B cell (primary cell): Measurements from ENCODE around the gene TRMT112. TPM values are rescaled to one million over a fixed set of nuclear protein-coding genes. Genes with fewer than 3 reads are reported as not detected.

ENCODE experiments used
- ATAC-seq: fragments of 200-7000 bp; cut with Tn5 transposase; one replicate; pipeline ENCODE4 v1.10.0; 2021; ENCODE audit warnings: low read depth, mild to moderate bottlenecking, moderate number of reproducible peaks, moderate library complexity
- CTCF ChIA-PET: fragments of 350-600 bp; sonication (Branson Sonifier 250); formaldehyde crosslinking; loops from one replicate; lab custom pipeline; 2021; ENCODE audit warnings: antibody characterized with exemption, inconsistent platforms; lab: Charles Lee
- POLR2A ChIA-PET: fragments of 350-600 bp; sonication (Branson Sonifier 250); formaldehyde crosslinking; loops from one replicate; lab custom pipeline; 2021; ENCODE audit warnings: antibody characterized with exemption; lab: Charles Lee
- DNase-seq: peaks from one replicate; pipeline ENCODE4 v3.0.0; 2013
- H2AFZ ChIP-seq: 2 replicates; pipeline ENCODE4 v1.6.1; 2012; ENCODE audit warnings: mild to moderate bottlenecking, low read depth, low read length; ENCODE audit not compliant: insufficient read depth, poor library complexity, severe bottlenecking
- H3K27ac ChIP-seq, 2 donors: 1 replicate in 1 of 2; 2 replicates in 1 of 2; pipeline ENCODE4 v1.5.1; 2012 to 2013; ENCODE audit warnings: low read length in 2 of 2, mild to moderate bottlenecking in 2 of 2, moderate library complexity in 1 of 2
- H3K27me3 ChIP-seq, 4 experiments: fragments of 200-600 bp in 1 of 4; sonication (generic) in 1 of 4; replicated peaks in 1 of 4; 1 replicate in 2 of 4; 2 replicates in 2 of 4; pipeline versions ENCODE4 v1.6.1 to v1.7.0; 2013 to 2016; ENCODE audit warnings: low read length in 3 of 4, mild to moderate bottlenecking in 2 of 4, mixed read lengths in 1 of 4, moderate library complexity in 1 of 4; ENCODE audit not compliant: insufficient read depth in 4 of 4, control insufficient read depth in 3 of 4; ENCODE audit errors: control extremely low read depth in 1 of 4
- H3K36me3 ChIP-seq, 2 experiments: replicated peaks in 1 of 2; 1 replicate in 1 of 2; 2 replicates in 1 of 2; pipeline versions ENCODE4 v1.6.1 to v1.7.1; 2013; ENCODE audit warnings: low read length in 1 of 2; ENCODE audit not compliant: insufficient read depth in 2 of 2, control insufficient read depth in 1 of 2; ENCODE audit errors: control extremely low read depth in 1 of 2, extremely low read depth in 1 of 2
- H3K4me1 ChIP-seq, 2 donors: fragments of 200-600 bp in 1 of 2; sonication (generic) in 1 of 2; 1 replicate in 1 of 2; 2 replicates in 1 of 2; pipeline versions ENCODE4 v1.5.1 to v1.6.1; 2013 to 2017; ENCODE audit warnings: low read length in 2 of 2; ENCODE audit not compliant: control insufficient read depth in 2 of 2, insufficient read depth in 2 of 2
- H3K4me2 ChIP-seq: replicated peaks from 2 replicates; pipeline ENCODE3; 2012; ENCODE audit warnings: mild to moderate bottlenecking, low read depth, low read length; ENCODE audit not compliant: poor library complexity, severe bottlenecking
- H3K4me3 ChIP-seq, 5 experiments: fragments of 200-600 bp in 1 of 5; sonication (generic) in 1 of 5; 1 replicate in 3 of 5; 2 replicates in 2 of 5; pipeline versions ENCODE4 v1.5.1 to v1.7.0; 2011 to 2016; ENCODE audit warnings: low read length in 4 of 5, mild to moderate bottlenecking in 4 of 5, low read depth in 2 of 5, control low read depth in 1 of 5, moderate library complexity in 1 of 5; ENCODE audit not compliant: insufficient read depth in 1 of 5; ENCODE audit errors: control extremely low read depth in 1 of 5, extremely low read depth in 1 of 5
- H3K79me2 ChIP-seq: fragments of 200-600 bp; sonication (generic); one replicate; pipeline ENCODE4 v1.6.0; 2016; ENCODE audit warnings: low read length; ENCODE audit not compliant: control insufficient read depth, insufficient read depth
- H3K9ac ChIP-seq: fragments of 200-600 bp; sonication (generic); 2 replicates; pipeline ENCODE4 v1.6.1; 2017; ENCODE audit warnings: mild to moderate bottlenecking, low read length, moderate library complexity
- H3K9me3 ChIP-seq, 3 donors: one replicate each; pipeline versions ENCODE4 v1.6.1 to v1.7.1; 2013; ENCODE audit warnings: low read length in 2 of 3; ENCODE audit not compliant: control insufficient read depth in 2 of 3, insufficient read depth in 1 of 3; ENCODE audit errors: control extremely low read depth in 1 of 3
- H4K20me1 ChIP-seq: 2 replicates; pipeline ENCODE4 v1.6.0; 2012; ENCODE audit warnings: mild to moderate bottlenecking, low read length; ENCODE audit not compliant: insufficient read depth, control insufficient read depth, poor library complexity, severe bottlenecking
- H3K27ac Mint-ChIP-seq: one replicate; pipeline ENCODE4 v1.8.0; 2021; ENCODE audit warnings: mixed read lengths
- H3K27me3 Mint-ChIP-seq: one replicate; pipeline ENCODE4 v1.8.0; 2021; ENCODE audit warnings: mixed read lengths
- H3K4me1 Mint-ChIP-seq: one replicate; pipeline ENCODE4 v1.8.0; 2021; ENCODE audit warnings: mixed read lengths
- H3K4me3 Mint-ChIP-seq: one replicate; pipeline ENCODE4 v1.8.0; 2021; ENCODE audit warnings: mixed read lengths
- H3K9me3 Mint-ChIP-seq: one replicate; pipeline ENCODE4 v1.8.0; 2022; ENCODE audit warnings: mixed read lengths; ENCODE audit not compliant: insufficient read depth
- EZH2 ChIP-seq: IDR thresholded peaks from 2 replicates; pipeline ENCODE4 v1.6.1; 2012; ENCODE audit warnings: borderline replicate concordance, low read depth, mild to moderate bottlenecking, moderate library complexity, low read length; ENCODE audit not compliant: insufficient read depth, poor library complexity, severe bottlenecking
- WGBS: methylation state at CpG from one replicate; pipeline ENCODE4 v1.1.5; 2013; ENCODE audit warnings: missing lambda C conversion rate; ENCODE audit not compliant: insufficient coverage; 5-methylcytosine and 5-hydroxymethylcytosine counted together
- intact Hi-C: fragments of 100-400 bp; cut with micrococcal nuclease; formaldehyde crosslinking; loops from one replicate; pipeline ENCODE4 v1.10.0; 2022
- polyA plus RNA-seq: library from polyadenylated mRNA; depleted of rRNA; stranded (reverse); fragments of >200 nt; gene quantifications from 2 replicates; pipeline ENCODE4 v1.2.3, GENCODE V29; 2012
- total RNA-seq, 2 donors: library from RNA; stranded (reverse); fragments of 120-200 nt in 1 of 2; gene quantifications; 1 replicate in 1 of 2; 2 replicates in 1 of 2; pipeline versions ENCODE4 v1.2.3 to v1.2.4, GENCODE V29; 2013 to 2022
- TF ChIP-seq, protein P1 (sequence below): fragments of 200-600 bp; IDR thresholded peaks from one replicate; pipeline ENCODE4 v1.8.0; 2022; ENCODE audit warnings: antibody characterized with exemption, mild to moderate bottlenecking

TRMT112 gene
- total and polyA plus RNA-seq, 2 donors (not counting 1 experiment from before 2014, with no cell fraction given), result 133 to 231 TPM

DNA sequence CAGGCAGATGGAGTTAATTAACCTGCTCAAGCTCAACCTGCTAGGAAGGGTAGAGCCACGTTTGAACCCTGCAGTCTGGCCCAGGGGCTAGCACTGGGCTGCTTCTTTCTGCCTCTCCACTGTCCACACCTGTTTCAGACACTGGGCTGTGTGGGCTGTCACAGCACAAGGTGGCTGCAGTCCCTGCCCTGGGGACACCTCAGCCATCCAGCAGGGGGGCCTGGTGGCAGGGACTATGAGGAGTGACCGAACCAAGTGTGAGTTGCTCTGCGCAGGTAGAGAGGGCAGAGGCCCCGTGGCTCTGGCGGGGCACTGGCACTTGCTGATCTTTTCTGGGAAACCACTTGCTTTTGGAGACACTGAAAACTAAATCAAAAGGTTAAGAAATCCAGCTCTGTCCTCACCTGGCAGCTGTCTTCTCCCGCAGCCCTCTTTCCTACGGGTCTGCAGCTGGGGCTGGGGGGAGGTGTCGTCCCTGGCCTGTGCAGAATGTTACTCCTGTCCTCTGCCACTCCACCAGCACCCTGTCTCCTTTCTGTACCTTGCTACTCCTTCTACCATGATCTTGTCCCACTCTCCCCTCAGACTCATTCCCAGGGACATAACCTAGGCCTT, 38.7 kb downstream of the TRMT112 start:
- ChIA-PET CTCF (interaction anchor here (1.9 kb wide), 1 partner anchor 26 kb away, joined by 10 read pairs; the partner anchor contains the start of gene ESRRA), POLR2A (interaction anchor here (0.6 kb wide), 1 partner anchor 601 kb away, joined by 11 read pairs; no protein-coding TSS in a partner anchor)
- no peak for DNase-seq
- no peak overlapping the region for H3K27ac Mint-ChIP-seq
- Histone ChIP-seq H3K79me2 (peaks cover 19% of the 10 kb centered on the region), H2AFZ (no peak overlapping the region), H4K20me1 (no peaks in the 10 kb centered on the region), H3K4me3 (no peak overlapping the region), H3K9ac (no peak overlapping the region), H3K4me2 (no peak overlapping the region), H3K4me1 (peaks cover 0 to 3% of the 10 kb centered on the region in 2 donors), H3K9me3 (no peaks in the 10 kb centered on the region), H3K27ac (no peak overlapping the region), H3K36me3 (peaks cover 0 to 19% of the 10 kb centered on the region in 2 experiments), H3K27me3 (no peaks in the 10 kb centered on the region)
- WGBS, result 95% methylated on average over 5 of the region's 8 CpGs
- H3K4me1 Mint-ChIP-seq, result peaks cover 5% of the 10 kb centered on the region
- intact Hi-C loops, result no loop called here
- no peaks in the 10 kb centered on the region for H3K9me3 Mint-ChIP-seq
- TF ChIP-seq, protein P1, sequence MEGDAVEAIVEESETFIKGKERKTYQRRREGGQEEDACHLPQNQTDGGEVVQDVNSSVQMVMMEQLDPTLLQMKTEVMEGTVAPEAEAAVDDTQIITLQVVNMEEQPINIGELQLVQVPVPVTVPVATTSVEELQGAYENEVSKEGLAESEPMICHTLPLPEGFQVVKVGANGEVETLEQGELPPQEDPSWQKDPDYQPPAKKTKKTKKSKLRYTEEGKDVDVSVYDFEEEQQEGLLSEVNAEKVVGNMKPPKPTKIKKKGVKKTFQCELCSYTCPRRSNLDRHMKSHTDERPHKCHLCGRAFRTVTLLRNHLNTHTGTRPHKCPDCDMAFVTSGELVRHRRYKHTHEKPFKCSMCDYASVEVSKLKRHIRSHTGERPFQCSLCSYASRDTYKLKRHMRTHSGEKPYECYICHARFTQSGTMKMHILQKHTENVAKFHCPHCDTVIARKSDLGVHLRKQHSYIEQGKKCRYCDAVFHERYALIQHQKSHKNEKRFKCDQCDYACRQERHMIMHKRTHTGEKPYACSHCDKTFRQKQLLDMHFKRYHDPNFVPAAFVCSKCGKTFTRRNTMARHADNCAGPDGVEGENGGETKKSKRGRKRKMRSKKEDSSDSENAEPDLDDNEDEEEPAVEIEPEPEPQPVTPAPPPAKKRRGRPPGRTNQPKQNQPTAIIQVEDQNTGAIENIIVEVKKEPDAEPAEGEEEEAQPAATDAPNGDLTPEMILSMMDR, result no peak
- no peak for TF ChIP-seq EZH2
- ATAC-seq, result no peak
- H3K4me3 Mint-ChIP-seq, result no peak overlapping the region
- no peaks in the 10 kb centered on the region for H3K27me3 Mint-ChIP-seq

DNA sequence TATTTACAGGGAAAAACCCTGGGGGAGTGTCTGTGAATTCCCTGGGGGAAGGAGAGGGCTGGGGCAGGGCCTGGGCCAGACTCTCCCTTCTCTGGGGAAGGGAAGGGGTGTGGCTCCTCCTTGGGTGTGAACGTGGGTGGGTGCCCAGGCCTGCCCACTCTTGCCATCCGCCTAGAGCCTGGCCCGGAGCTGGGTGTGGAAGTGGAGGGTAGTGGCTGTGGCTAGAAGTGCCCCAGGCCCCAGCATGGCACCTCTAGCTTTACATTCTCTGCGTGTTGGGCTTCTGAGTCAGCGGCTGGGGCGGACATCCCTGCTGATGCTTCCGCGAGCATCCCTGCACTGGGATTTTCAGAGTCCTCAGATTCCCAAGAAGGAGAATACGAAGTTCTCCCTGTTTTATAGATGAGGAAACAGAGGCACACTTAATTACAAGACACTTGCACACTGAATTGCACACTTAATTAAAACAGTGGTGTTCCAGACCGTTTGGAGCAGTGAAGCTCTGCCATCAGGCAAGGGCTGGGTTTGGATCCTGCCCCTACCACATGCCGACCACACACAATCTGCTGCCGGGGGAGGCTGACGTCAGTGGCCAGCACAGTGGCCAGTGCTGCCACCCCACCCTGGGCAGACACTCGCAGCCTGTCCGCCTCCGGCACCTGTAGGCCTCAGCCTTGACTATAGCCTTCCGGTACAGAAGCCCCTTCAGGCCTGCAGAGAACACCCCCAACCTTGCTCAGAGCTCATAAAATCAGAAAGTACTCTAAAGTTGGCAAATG, 40.5 kb downstream of the TRMT112 start:
- WGBS, result 96% methylated on average over 13 of the region's 17 CpGs
- Histone ChIP-seq H3K4me1 (peaks cover 2 to 3% of the 10 kb centered on the region in 2 donors), H3K4me2 (no peak overlapping the region), H3K9me3 (no peaks in the 10 kb centered on the region), H4K20me1 (no peaks in the 10 kb centered on the region), H3K79me2 (peaks cover 3% of the 10 kb centered on the region), H3K4me3 (no peak overlapping the region), H3K36me3 (peaks cover 0 to 13% of the 10 kb centered on the region in 2 experiments), H3K27me3 (no peaks in the 10 kb centered on the region), H3K27ac (no peak overlapping the region), H3K9ac (no peak overlapping the region), H2AFZ (no peak overlapping the region)
- peaks cover 2% of the 10 kb centered on the region for H3K4me1 Mint-ChIP-seq
- CTCF ChIA-PET, result interaction anchor here (0.7 to 2.1 kb wide), 5 partner anchors 24 to 72 kb away, joined by 3 to 10 read pairs (median 4); partner anchors contain the start of genes CATSPERZ and ESRRA
- TF ChIP-seq, protein P1, result no peak
- no peak for TF ChIP-seq EZH2
- POLR2A ChIA-PET, result interaction anchor here (0.6 to 1.2 kb wide), 2 partner anchors 8 to 31 kb away, joined by 3 read pairs; no protein-coding TSS in a partner anchor
- no peak overlapping the region for H3K27ac Mint-ChIP-seq
- no peaks in the 10 kb centered on the region for H3K27me3 Mint-ChIP-seq
- intact Hi-C loops, result no loop called here
- no peaks in the 10 kb centered on the region for H3K9me3 Mint-ChIP-seq
- ATAC-seq (no peak), DNase-seq (no peak)
- H3K4me3 Mint-ChIP-seq, result no peak overlapping the region
